K562 (cell line): Measurements from ENCODE around the gene FAM24B. TPM values are rescaled to one million over a fixed set of nuclear protein-coding genes. Genes with fewer than 3 reads are reported as not detected.

Source experiments
- BMI1 ChIP-seq: fragments of 150-350 bp; IDR thresholded peaks from 2 replicates; pipeline ENCODE4 v1.6.1; 2014; ENCODE audit warnings: low read length
- CAMTA2 ChIP-seq: fragments of 250-450 bp; sonication (Bioruptor Pico); conservative IDR thresholded peaks from 2 replicates; pipeline ENCODE4 v1.5.1; 2022
- CBX1 ChIP-seq: sonication (generic); IDR thresholded peaks from 2 replicates; pipeline ENCODE4 v1.6.1; 2016; ENCODE audit warnings: antibody characterized with exemption, low read depth, mild to moderate bottlenecking
- GABPB2 ChIP-seq: fragments of 250-450 bp; sonication (Bioruptor Pico); conservative IDR thresholded peaks from 2 replicates; pipeline ENCODE4 v1.5.1; 2021; ENCODE audit warnings: mild to moderate bottlenecking
- HLTF ChIP-seq: fragments of 450-650 bp; IDR thresholded peaks from 2 replicates; pipeline ENCODE4 v1.6.1; 2016
- HNRNPL ChIP-seq: fragments of 200-400 bp; formaldehyde crosslinking; IDR thresholded peaks from 2 replicates; pipeline ENCODE4 v1.6.1; 2017; ENCODE audit warnings: low read depth, mild to moderate bottlenecking, low read length
- MYBL2 ChIP-seq, 2 experiments: fragments of 450-650 bp in 1 of 2; sonication (generic) in 1 of 2; formaldehyde crosslinking in 1 of 2; IDR thresholded peaks; 2 replicates each; pipeline versions ENCODE4 v1.6.1 to v1.8.1; 2017 to 2022; ENCODE audit warnings: borderline replicate concordance in 1 of 2, inconsistent platforms in 1 of 2, low read depth in 1 of 2, mild to moderate bottlenecking in 1 of 2, missing genetic modification reagents in 1 of 2, moderate library complexity in 1 of 2
- POLR3A ChIP-seq: IDR thresholded peaks from 2 replicates; pipeline ENCODE4 v1.6.1; 2011; ENCODE audit warnings: borderline replicate concordance, mild to moderate bottlenecking, moderate library complexity; ENCODE audit not compliant: insufficient read length, insufficient read depth; ENCODE audit errors: extremely low read depth
- RBM22 ChIP-seq: fragments of 200-400 bp; formaldehyde crosslinking; IDR thresholded peaks from 2 replicates; pipeline ENCODE4 v1.6.1; 2018; ENCODE audit warnings: low read length, low read depth; ENCODE audit not compliant: poor library complexity, severe bottlenecking
- SIN3B ChIP-seq: fragments of 450-650 bp; IDR thresholded peaks from 2 replicates; pipeline ENCODE4 v1.6.1; 2017; ENCODE audit warnings: low read depth, mild to moderate bottlenecking, moderate library complexity
- SOX6 ChIP-seq: fragments of 450-650 bp; IDR thresholded peaks from 2 replicates; pipeline ENCODE4 v1.6.1; 2014; ENCODE audit warnings: mild to moderate bottlenecking
- ZNF274 ChIP-seq: IDR thresholded peaks from 2 replicates; pipeline ENCODE4 v1.6.1; 2011; ENCODE audit warnings: low read depth, mild to moderate bottlenecking, low read length, moderate library complexity, borderline replicate concordance
- ZNF282 ChIP-seq: sonication (generic); formaldehyde crosslinking; IDR thresholded peaks from 2 replicates; pipeline ENCODE4 v1.8.1; 2023; ENCODE audit warnings: missing genetic modification reagents
- ZNF316 ChIP-seq: fragments of 450-650 bp; IDR thresholded peaks from 2 replicates; pipeline ENCODE4 v1.6.1; 2016
- ZNF717 ChIP-seq: fragments of 250-450 bp; sonication (Bioruptor Pico); IDR thresholded peaks from 2 replicates; pipeline ENCODE4 v1.5.0; 2021
- polyA plus RNA-seq, 8 experiments: library from polyadenylated mRNA; depleted of rRNA in 4 of 8; stranded (reverse) in 5 of 8; unstranded in 3 of 8; fragments of >200 nt; fragmentation: Nextera tagmentation in 2 of 8; fragmentation: Illumina TruSeq in 1 of 8; extraction: Ambion mirVana in 2 of 8; extraction: Trizol in 1 of 8; gene quantifications; 2 replicates each; pipeline versions ENCODE4 v1.2.1 to v1.2.3, GENCODE V29; 2011 to 2014; ENCODE audit warnings: inconsistent platforms in 1 of 8, missing spikeins in 1 of 8
- total RNA-seq, 7 experiments: library from RNA; depleted of rRNA in 6 of 7; stranded (reverse); fragments of >200 nt in 6 of 7; fragmentation: Illumina TruSeq in 2 of 7; extraction: Trizol in 2 of 7; gene quantifications; 2 replicates each; pipeline versions ENCODE4 v1.2.1 to v1.2.3, GENCODE V29; 2011 to 2021; ENCODE audit warnings: low replicate concordance in 1 of 7
- TF ChIP-seq, protein P1 (sequence below): fragments of 450-650 bp; IDR thresholded peaks from 2 replicates; pipeline ENCODE4 v1.6.1; 2016; ENCODE audit warnings: mild to moderate bottlenecking
- TF ChIP-seq, protein P2 (sequence below): sonication (generic); formaldehyde crosslinking; IDR thresholded peaks from 2 replicates; pipeline ENCODE4 v1.8.0; 2022; ENCODE audit warnings: missing genetic modification reagents, mild to moderate bottlenecking, moderate library complexity, borderline replicate concordance
- TF ChIP-seq, protein P3 (sequence below): fragments of 450-650 bp; formaldehyde crosslinking; IDR thresholded peaks from 2 replicates; pipeline ENCODE4 v1.4.0; 2020; ENCODE audit warnings: mild to moderate bottlenecking, moderate library complexity
- TF ChIP-seq, protein P4 (sequence below): fragments of 450-650 bp; formaldehyde crosslinking; IDR thresholded peaks from 2 replicates; pipeline ENCODE4 v1.4.0; 2022; ENCODE audit warnings: missing genetic modification characterization
- TF ChIP-seq, protein P5 (sequence below): sonication (generic); formaldehyde crosslinking; IDR thresholded peaks from 2 replicates; pipeline ENCODE4 v1.8.1; 2023; ENCODE audit warnings: mild to moderate bottlenecking, missing genetic modification reagents, moderate library complexity

Gene FAM24B
- total and polyA plus RNA-seq, 9 of the 15 experiments (the other 6 are each of a cell fraction or from before 2014, with no cell fraction given): 6.0 to 19.6 (median 9.2) TPM

DNA sequence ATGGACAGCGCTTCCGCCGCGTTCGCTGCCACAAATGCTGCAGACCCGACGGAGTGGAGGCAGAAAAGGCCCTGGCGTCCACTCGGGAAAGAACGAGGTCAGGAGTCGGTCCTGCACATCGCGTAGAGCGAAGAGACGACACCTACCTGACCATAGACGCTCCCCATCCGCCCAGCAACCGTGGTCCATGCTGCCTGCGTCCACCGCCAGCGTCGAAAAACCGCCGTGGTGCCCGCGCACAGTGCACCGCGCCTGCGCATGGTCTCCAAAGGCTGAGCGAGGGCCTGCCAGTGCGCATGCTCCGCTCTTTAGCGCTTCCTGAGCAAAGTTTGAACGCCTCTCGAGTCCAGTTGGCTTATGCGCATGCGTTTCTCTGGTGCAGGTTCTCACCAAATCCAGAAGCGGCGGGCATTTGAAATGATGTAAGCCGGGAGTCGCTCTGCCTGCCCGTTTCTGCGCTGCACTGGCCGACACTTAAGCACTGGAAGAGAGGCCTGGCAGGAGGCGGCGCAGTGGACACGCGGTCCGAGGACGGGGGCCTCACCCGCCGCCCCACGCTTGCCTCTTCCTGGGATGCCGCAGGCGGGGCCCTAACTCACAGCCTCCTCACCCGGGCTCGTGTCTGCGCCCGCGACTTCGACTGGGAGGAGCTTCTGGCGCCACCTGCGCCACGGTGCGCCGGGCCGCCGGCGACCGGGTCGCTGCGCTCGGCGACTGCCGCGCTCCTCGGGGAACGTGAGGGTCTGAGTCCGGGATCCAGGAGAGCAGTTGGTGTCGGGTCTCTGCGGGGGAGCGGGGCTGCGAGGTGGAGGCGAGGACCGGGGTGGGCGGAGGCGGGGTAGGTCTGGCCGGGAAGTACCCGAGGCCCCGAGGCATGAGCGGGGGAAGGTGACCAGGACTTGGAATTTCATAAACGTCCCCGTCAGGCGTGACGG lies at the start of gene FAM24B (continued):
- TF ChIP-seq, protein P1, sequence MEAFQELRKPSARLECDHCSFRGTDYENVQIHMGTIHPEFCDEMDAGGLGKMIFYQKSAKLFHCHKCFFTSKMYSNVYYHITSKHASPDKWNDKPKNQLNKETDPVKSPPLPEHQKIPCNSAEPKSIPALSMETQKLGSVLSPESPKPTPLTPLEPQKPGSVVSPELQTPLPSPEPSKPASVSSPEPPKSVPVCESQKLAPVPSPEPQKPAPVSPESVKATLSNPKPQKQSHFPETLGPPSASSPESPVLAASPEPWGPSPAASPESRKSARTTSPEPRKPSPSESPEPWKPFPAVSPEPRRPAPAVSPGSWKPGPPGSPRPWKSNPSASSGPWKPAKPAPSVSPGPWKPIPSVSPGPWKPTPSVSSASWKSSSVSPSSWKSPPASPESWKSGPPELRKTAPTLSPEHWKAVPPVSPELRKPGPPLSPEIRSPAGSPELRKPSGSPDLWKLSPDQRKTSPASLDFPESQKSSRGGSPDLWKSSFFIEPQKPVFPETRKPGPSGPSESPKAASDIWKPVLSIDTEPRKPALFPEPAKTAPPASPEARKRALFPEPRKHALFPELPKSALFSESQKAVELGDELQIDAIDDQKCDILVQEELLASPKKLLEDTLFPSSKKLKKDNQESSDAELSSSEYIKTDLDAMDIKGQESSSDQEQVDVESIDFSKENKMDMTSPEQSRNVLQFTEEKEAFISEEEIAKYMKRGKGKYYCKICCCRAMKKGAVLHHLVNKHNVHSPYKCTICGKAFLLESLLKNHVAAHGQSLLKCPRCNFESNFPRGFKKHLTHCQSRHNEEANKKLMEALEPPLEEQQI: no peak
- TF ChIP-seq CAMTA2 (CRISPR knock-in tag): no peak
- TF ChIP-seq CBX1: no peak
- no peak for TF ChIP-seq ZNF717 (CRISPR knock-in tag)
- TF ChIP-seq BMI1: no peak
- TF ChIP-seq RBM22: peak; percentile 48
- TF ChIP-seq GABPB2 (CRISPR knock-in tag): no peak
- peak; percentile 64; the same call in 1 of the 2 replicates for TF ChIP-seq MYBL2 (IDR thresholded peaks at IDR 0.05; ENCODE audit: low read depth)
- TF ChIP-seq MYBL2 (CRISPR knock-in tag; IDR thresholded peaks at IDR 0.05; ENCODE audit: borderline replicate concordance): no peak
- TF ChIP-seq, protein P2, sequence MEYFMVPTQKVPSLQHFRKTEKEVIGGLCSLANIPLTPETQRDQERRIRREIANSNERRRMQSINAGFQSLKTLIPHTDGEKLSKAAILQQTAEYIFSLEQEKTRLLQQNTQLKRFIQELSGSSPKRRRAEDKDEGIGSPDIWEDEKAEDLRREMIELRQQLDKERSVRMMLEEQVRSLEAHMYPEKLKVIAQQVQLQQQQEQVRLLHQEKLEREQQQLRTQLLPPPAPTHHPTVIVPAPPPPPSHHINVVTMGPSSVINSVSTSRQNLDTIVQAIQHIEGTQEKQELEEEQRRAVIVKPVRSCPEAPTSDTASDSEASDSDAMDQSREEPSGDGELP (CRISPR knock-in tag): peak; percentile 52; the same call in 1 of the 2 replicates
- TF ChIP-seq HNRNPL: no peak
- TF ChIP-seq, protein P3, sequence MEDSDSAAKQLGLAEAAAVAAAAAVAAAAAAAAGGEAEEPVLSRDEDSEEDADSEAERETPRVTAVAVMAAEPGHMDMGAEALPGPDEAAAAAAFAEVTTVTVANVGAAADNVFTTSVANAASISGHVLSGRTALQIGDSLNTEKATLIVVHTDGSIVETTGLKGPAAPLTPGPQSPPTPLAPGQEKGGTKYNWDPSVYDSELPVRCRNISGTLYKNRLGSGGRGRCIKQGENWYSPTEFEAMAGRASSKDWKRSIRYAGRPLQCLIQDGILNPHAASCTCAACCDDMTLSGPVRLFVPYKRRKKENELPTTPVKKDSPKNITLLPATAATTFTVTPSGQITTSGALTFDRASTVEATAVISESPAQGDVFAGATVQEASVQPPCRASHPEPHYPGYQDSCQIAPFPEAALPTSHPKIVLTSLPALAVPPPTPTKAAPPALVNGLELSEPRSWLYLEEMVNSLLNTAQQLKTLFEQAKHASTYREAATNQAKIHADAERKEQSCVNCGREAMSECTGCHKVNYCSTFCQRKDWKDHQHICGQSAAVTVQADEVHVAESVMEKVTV (CRISPR knock-in tag): no peak
- TF ChIP-seq, protein P4, sequence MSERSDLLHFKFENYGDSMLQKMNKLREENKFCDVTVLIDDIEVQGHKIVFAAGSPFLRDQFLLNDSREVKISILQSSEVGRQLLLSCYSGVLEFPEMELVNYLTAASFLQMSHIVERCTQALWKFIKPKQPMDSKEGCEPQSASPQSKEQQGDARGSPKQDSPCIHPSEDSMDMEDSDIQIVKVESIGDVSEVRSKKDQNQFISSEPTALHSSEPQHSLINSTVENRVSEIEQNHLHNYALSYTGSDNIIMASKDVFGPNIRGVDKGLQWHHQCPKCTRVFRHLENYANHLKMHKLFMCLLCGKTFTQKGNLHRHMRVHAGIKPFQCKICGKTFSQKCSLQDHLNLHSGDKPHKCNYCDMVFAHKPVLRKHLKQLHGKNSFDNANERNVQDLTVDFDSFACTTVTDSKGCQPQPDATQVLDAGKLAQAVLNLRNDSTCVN (CRISPR knock-in tag): no peak
- TF ChIP-seq SOX6: no peak
- TF ChIP-seq POLR3A: no peak
- no peak for TF ChIP-seq ZNF282 (CRISPR knock-in tag)
- TF ChIP-seq ZNF274: no peak
- TF ChIP-seq ZNF316: no peak
- TF ChIP-seq, protein P5, sequence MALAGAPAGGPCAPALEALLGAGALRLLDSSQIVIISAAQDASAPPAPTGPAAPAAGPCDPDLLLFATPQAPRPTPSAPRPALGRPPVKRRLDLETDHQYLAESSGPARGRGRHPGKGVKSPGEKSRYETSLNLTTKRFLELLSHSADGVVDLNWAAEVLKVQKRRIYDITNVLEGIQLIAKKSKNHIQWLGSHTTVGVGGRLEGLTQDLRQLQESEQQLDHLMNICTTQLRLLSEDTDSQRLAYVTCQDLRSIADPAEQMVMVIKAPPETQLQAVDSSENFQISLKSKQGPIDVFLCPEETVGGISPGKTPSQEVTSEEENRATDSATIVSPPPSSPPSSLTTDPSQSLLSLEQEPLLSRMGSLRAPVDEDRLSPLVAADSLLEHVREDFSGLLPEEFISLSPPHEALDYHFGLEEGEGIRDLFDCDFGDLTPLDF (CRISPR knock-in tag): no peak
- no peak for TF ChIP-seq HLTF
- TF ChIP-seq SIN3B: peak; percentile 42; the same call in 1 of the 2 replicates
